ENCODE results near the gene FAM163A. TPM values are rescaled to one million over a fixed set of nuclear protein-coding genes. Genes with fewer than 3 reads are reported as not detected.

Gene FAM163A
- total RNA-seq, 1 donor from 2014 or later: 1.4 TPM

GRCh38 chr1:179856296-179856695 is 113.2 kb downstream of the FAM163A start:
- Mint-ChIP-seq H3K9me3 (no peaks in the 10 kb centered on the region), H3K36me3 (peaks cover 36% of the 10 kb centered on the region), H3K27me3 (no peaks in the 10 kb centered on the region), H3K4me3 (no peak overlapping the region), H3K4me1 (ENCODE audit: unreplicated experiment) (peaks cover 6% of the 10 kb centered on the region), H3K27ac (no peak overlapping the region)
- DNase-seq (ENCODE audit: extremely low spot score, unreplicated experiment): no peak
- TF ChIP-seq, protein P1, sequence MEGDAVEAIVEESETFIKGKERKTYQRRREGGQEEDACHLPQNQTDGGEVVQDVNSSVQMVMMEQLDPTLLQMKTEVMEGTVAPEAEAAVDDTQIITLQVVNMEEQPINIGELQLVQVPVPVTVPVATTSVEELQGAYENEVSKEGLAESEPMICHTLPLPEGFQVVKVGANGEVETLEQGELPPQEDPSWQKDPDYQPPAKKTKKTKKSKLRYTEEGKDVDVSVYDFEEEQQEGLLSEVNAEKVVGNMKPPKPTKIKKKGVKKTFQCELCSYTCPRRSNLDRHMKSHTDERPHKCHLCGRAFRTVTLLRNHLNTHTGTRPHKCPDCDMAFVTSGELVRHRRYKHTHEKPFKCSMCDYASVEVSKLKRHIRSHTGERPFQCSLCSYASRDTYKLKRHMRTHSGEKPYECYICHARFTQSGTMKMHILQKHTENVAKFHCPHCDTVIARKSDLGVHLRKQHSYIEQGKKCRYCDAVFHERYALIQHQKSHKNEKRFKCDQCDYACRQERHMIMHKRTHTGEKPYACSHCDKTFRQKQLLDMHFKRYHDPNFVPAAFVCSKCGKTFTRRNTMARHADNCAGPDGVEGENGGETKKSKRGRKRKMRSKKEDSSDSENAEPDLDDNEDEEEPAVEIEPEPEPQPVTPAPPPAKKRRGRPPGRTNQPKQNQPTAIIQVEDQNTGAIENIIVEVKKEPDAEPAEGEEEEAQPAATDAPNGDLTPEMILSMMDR (conservative IDR thresholded peaks at IDR 0.05): no peak

- Mint-ChIP-seq H3K36me3 (peaks cover 35% of the 10 kb centered on the region), H3K4me3 (no peak overlapping the region), H3K27me3 (no peaks in the 10 kb centered on the region), H3K27ac (no peak overlapping the region), H3K9me3 (no peaks in the 10 kb centered on the region), H3K4me1 (ENCODE audit: unreplicated experiment) (peaks cover 6% of the 10 kb centered on the region)
- no peak for DNase-seq (ENCODE audit: extremely low spot score, unreplicated experiment)
- TF ChIP-seq, protein P1 (conservative IDR thresholded peaks at IDR 0.05): no peak
These were observed 113.9 kb downstream of the FAM163A start for GRCh38 chr1:179857009-179857408.

GRCh38 chr1:179860652-179861051 is 117.6 kb downstream of the FAM163A start:
- no peak for DNase-seq (ENCODE audit: extremely low spot score, unreplicated experiment)
- Mint-ChIP-seq H3K36me3 (peaks cover 50% of the 10 kb centered on the region), H3K4me1 (ENCODE audit: unreplicated experiment) (peaks cover 6% of the 10 kb centered on the region), H3K27ac (no peak overlapping the region), H3K9me3 (no peaks in the 10 kb centered on the region), H3K4me3 (no peak overlapping the region), H3K27me3 (no peaks in the 10 kb centered on the region)
- TF ChIP-seq, protein P1 (conservative IDR thresholded peaks at IDR 0.05): no peak

DNA sequence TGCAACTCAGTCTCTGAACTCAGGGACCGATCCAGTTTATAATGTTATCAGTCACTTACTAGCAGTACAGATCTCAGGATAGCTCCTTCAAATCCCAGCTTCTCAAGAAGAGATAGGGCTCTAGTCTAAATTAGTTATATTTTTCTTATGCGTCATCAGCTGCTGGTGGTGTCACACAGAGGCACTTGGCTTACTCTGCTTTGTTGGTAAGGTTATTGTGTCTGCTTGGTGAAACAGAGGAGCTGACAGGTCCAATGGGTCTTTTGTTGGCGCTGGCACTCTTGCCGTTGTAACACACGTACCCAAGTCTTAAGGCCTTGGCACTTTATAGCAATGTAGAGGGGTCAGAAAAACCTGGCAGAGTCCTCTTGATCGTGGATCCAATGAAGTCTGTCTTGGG is 122.3 kb downstream of the FAM163A start:
- no peak for DNase-seq (ENCODE audit: extremely low spot score, unreplicated experiment)
- Mint-ChIP-seq H3K27ac (no peak overlapping the region), H3K36me3 (peaks cover 37% of the 10 kb centered on the region), H3K4me3 (no peak overlapping the region), H3K9me3 (no peaks in the 10 kb centered on the region), H3K4me1 (ENCODE audit: unreplicated experiment) (peaks cover 3% of the 10 kb centered on the region), H3K27me3 (no peaks in the 10 kb centered on the region)
- TF ChIP-seq, protein P1 (conservative IDR thresholded peaks at IDR 0.05): no peak

Other genes with a start within 250 kb of the FAM163A start
- gene NPHS2, start 167.3 kb upstream of the FAM163A start, total RNA-seq (ENCODE audit: low replicate concordance): 0.31 TPM in 1 of 2 replicates, not detected in the other
- 0.52 TPM in 1 of 2 replicates, not detected in the other for gene TDRD5, start 151.5 kb upstream of the FAM163A start, total RNA-seq (ENCODE audit: low replicate concordance)
- 90.6 and 124 TPM in 2 replicates for gene TOR1AIP2, start 134.5 kb downstream of the FAM163A start, total RNA-seq (ENCODE audit: low replicate concordance)
- 22.7 and 25.8 TPM in 2 replicates for gene TOR1AIP1, start 139.0 kb downstream of the FAM163A start, total RNA-seq (ENCODE audit: low replicate concordance)
- gene CEP350, start 211.5 kb downstream of the FAM163A start, total RNA-seq (ENCODE audit: low replicate concordance): 41.3 and 41.5 TPM in 2 replicates